ENCODE data around the gene SH2D7. TPM values are rescaled to one million over a fixed set of nuclear protein-coding genes. Genes with fewer than 3 reads are reported as not detected.
A peak's percentile ranks its signal among the peaks of the same experiment; 100 is the strongest.

SH2D7 gene
- total RNA-seq, 1 experiment from 2014 or later = not detected

DNA sequence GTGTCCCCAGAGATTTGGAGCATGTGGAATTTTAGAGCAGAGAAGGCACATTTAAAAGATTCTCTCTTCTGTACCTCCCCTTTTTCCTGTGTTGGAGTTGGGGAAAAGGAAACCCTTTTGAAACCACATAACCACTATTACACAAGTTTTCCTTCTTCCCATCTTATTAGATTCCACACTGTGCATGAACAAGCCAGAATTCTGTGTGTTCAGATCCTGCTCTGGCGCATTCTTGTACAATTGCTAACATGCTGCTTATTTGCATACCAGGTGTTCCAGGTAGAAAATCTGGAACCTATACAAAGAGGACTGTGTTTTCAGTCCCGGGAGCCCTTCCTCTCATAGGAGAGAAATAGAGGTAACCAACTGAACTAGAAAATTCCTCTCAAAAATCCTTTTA is 41.4 kb downstream of the SH2D7 start:
- Histone ChIP-seq H3K9ac (ENCODE audit: low read length) (peak overlapping the region; percentile 35; the same call in 1 of the 2 replicates), H3K79me2 (ENCODE audit: low read length) (no peaks in the 10 kb centered on the region), H2AFZ (ENCODE audit: low read length) (no peak overlapping the region; the same call in 1 of the 2 replicates), H3K4me3 (ENCODE audit: low read length) (no peak overlapping the region), H3F3A (ENCODE audit: low read length, unreplicated experiment) (no peaks in the 10 kb centered on the region), H3K9me2 (replicated peaks; ENCODE audit: low read length) (no peaks in the 10 kb centered on the region), H3K27me3 (ENCODE audit: low read length) (no peaks in the 10 kb centered on the region), H4K20me1 (ENCODE audit: low read length) (no peaks in the 10 kb centered on the region), H3K4me1 (ENCODE audit: insufficient read depth, low read length) (peaks cover 34% of the 10 kb centered on the region), H3K36me3 (ENCODE audit: low read depth, low read length) (no peaks in the 10 kb centered on the region), H3K4me2 (ENCODE audit: low read length) (peak overlapping the region; percentile 62), H3K9me3 (ENCODE audit: low read length) (no peaks in the 10 kb centered on the region), H3K27ac (ENCODE audit: low read length) (peak overlapping the region; percentile 86)
- TF ChIP-seq, protein P1, sequence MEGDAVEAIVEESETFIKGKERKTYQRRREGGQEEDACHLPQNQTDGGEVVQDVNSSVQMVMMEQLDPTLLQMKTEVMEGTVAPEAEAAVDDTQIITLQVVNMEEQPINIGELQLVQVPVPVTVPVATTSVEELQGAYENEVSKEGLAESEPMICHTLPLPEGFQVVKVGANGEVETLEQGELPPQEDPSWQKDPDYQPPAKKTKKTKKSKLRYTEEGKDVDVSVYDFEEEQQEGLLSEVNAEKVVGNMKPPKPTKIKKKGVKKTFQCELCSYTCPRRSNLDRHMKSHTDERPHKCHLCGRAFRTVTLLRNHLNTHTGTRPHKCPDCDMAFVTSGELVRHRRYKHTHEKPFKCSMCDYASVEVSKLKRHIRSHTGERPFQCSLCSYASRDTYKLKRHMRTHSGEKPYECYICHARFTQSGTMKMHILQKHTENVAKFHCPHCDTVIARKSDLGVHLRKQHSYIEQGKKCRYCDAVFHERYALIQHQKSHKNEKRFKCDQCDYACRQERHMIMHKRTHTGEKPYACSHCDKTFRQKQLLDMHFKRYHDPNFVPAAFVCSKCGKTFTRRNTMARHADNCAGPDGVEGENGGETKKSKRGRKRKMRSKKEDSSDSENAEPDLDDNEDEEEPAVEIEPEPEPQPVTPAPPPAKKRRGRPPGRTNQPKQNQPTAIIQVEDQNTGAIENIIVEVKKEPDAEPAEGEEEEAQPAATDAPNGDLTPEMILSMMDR (conservative IDR thresholded peaks at IDR 0.05; ENCODE audit: low read depth, low read length) = no peak
- TF ChIP-seq EZH2phosphoT487 (IDR thresholded peaks at IDR 0.05; ENCODE audit: borderline replicate concordance, low read length) (no peak), EZH2 (IDR thresholded peaks at IDR 0.05; ENCODE audit: low read length, unreplicated experiment) (no peak)
- DNase-seq = peak; percentile 94
- ATAC-seq = peak; percentile 49
- intact Hi-C loops (cut with micrococcal nuclease) = loop anchor here (5.0 kb wide), 2 partner anchors 64 to 108 kb away; no protein-coding TSS in a partner anchor
- ChIA-PET CTCF (no interaction called here), POLR2A (ENCODE audit: unreplicated experiment) (no interaction called here)
- no TSS peak for BruUV-seq (replicated peaks)

DNA sequence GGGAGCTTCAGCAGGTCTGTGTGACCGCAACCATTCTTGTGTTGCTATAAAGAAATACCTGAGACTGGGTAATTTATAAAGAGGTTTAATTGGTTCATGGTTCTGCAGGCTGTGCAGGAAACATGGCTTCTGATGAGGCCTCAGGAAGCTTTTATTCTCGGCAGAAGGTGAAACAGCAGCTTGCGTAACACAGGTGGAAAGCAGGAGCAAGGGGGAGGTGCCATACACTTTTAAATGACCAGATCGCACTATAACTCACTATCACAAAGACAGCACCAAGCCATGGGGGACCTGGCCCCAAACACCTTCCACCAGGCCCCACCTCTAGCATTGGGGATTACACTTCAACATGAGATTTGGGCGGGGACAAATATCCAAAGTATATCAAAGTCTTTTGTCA is 47.2 kb downstream of the SH2D7 start:
- no peaks in the 10 kb centered on the region for H3F3A ChIP-seq (ENCODE audit: low read length, unreplicated experiment)
- POLR2A ChIA-PET (ENCODE audit: unreplicated experiment) = no interaction called here

DNA sequence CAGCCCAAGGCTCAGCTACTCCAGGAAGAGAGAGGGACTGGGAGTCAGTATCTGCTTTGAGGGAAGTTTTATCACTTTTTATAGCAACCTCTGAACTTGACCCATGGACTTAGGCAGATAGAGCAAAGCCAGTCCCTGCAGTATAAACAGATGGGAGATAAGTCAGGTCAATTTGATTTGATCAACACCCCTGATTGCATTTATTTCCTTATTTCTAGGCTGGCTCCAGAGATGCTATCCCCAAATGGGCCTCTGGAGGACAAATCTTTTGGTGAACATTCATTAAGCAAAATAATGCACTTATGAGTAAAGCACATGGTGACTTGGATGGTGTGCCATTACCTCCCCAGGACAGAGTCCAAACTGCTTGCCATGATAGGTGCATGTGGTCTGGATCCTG is 47.9 kb downstream of the SH2D7 start:
- no peaks in the 10 kb centered on the region for H4K20me1 ChIP-seq (ENCODE audit: low read length)
- no peak overlapping the region for H3K9ac ChIP-seq (ENCODE audit: low read length)
- TF ChIP-seq, protein P1 (conservative IDR thresholded peaks at IDR 0.05; ENCODE audit: low read depth, low read length) = no peak
- TF ChIP-seq EZH2phosphoT487 (IDR thresholded peaks at IDR 0.05; ENCODE audit: borderline replicate concordance, low read length) (no peak), EZH2 (IDR thresholded peaks at IDR 0.05; ENCODE audit: low read length, unreplicated experiment) (no peak)
- no peaks in the 10 kb centered on the region for H3K9me3 ChIP-seq (ENCODE audit: low read length)
- DNase-seq = no peak
- ChIA-PET POLR2A (ENCODE audit: unreplicated experiment) (no interaction called here), CTCF (no interaction called here)
- BruUV-seq (replicated peaks) = no TSS peak
- no peaks in the 10 kb centered on the region for H3K9me2 ChIP-seq (replicated peaks; ENCODE audit: low read length)
- H2AFZ ChIP-seq (ENCODE audit: low read length) = no peak overlapping the region
- no peak overlapping the region for H3K4me2 ChIP-seq (ENCODE audit: low read length)
- H3K79me2 ChIP-seq (ENCODE audit: low read length) = no peaks in the 10 kb centered on the region
- intact Hi-C loops (cut with micrococcal nuclease) = no loop called here
- ATAC-seq = no peak
- H3K4me3 ChIP-seq (ENCODE audit: low read length) = no peak overlapping the region
- H3K27me3 ChIP-seq (ENCODE audit: low read length) = no peaks in the 10 kb centered on the region
- no peaks in the 10 kb centered on the region for H3F3A ChIP-seq (ENCODE audit: low read length, unreplicated experiment)
- H3K27ac ChIP-seq (ENCODE audit: low read length) = no peak overlapping the region
- no peaks in the 10 kb centered on the region for H3K4me1 ChIP-seq (ENCODE audit: insufficient read depth, low read length)
- H3K36me3 ChIP-seq (ENCODE audit: low read depth, low read length) = no peaks in the 10 kb centered on the region

More for the DNA sequence above, 47.2 kb downstream of the SH2D7 start:
- Histone ChIP-seq H3K9ac (ENCODE audit: low read length) (no peak overlapping the region), H3K9me3 (ENCODE audit: low read length) (no peaks in the 10 kb centered on the region), H3K27me3 (ENCODE audit: low read length) (no peaks in the 10 kb centered on the region), H2AFZ (ENCODE audit: low read length) (no peak overlapping the region), H3K4me3 (ENCODE audit: low read length) (no peak overlapping the region), H3K36me3 (ENCODE audit: low read depth, low read length) (no peaks in the 10 kb centered on the region), H3K4me1 (ENCODE audit: insufficient read depth, low read length) (0 out of 2 replicates have a peak, but pooled peaks cover under 1% of the 10 kb centered on the region), H3K27ac (ENCODE audit: low read length) (no peak overlapping the region), H3K79me2 (ENCODE audit: low read length) (no peaks in the 10 kb centered on the region), H3K9me2 (replicated peaks; ENCODE audit: low read length) (no peaks in the 10 kb centered on the region), H3K4me2 (ENCODE audit: low read length) (no peak overlapping the region), H4K20me1 (ENCODE audit: low read length) (no peaks in the 10 kb centered on the region)
- ATAC-seq (no peak), DNase-seq (no peak)
- BruUV-seq (replicated peaks) = no TSS peak
- CTCF ChIA-PET = interaction anchor here (1.0 kb wide), 1 partner anchor 32 kb away, joined by 4 read pairs; no protein-coding TSS in a partner anchor
- TF ChIP-seq EZH2 (IDR thresholded peaks at IDR 0.05; ENCODE audit: low read length, unreplicated experiment) (no peak), EZH2phosphoT487 (IDR thresholded peaks at IDR 0.05; ENCODE audit: borderline replicate concordance, low read length) (no peak)
- TF ChIP-seq, protein P1 (conservative IDR thresholded peaks at IDR 0.05; ENCODE audit: low read depth, low read length) = no peak
- intact Hi-C loops (cut with micrococcal nuclease) = no loop called here
